IPS-20b (cell line): ENCODE measurements around the gene EEF1AKMT3.

Source experiments
- H3K27ac ChIP-seq: one replicate; pipeline ENCODE4 v1.5.1; 2013; ENCODE audit warnings: low read length
- H3K27me3 ChIP-seq: 2 replicates; pipeline ENCODE4 v1.6.1; 2013; ENCODE audit warnings: mild to moderate bottlenecking, low read length, inconsistent platforms; ENCODE audit not compliant: insufficient read depth
- H3K36me3 ChIP-seq: 2 replicates; pipeline ENCODE4 v1.6.1; 2013; ENCODE audit warnings: low read depth, mild to moderate bottlenecking, inconsistent platforms, low read length, moderate library complexity; ENCODE audit not compliant: insufficient read depth
- H3K4me1 ChIP-seq: 2 replicates; pipeline ENCODE4 v1.6.1; 2013; ENCODE audit warnings: mild to moderate bottlenecking, control low read depth, inconsistent platforms, low read length, moderate library complexity; ENCODE audit not compliant: insufficient read depth
- H3K4me3 ChIP-seq: 2 replicates; pipeline ENCODE4 v1.5.1; 2013; ENCODE audit warnings: mild to moderate bottlenecking, low read length, inconsistent platforms
- H3K9ac ChIP-seq: 2 replicates; pipeline ENCODE4 v1.6.1; 2013; ENCODE audit warnings: low read depth, mild to moderate bottlenecking, inconsistent platforms, low read length, moderate library complexity
- H3K9me3 ChIP-seq: 2 replicates; pipeline ENCODE4 v1.6.1; 2013; ENCODE audit warnings: mild to moderate bottlenecking, low read depth, low read length, inconsistent platforms; ENCODE audit not compliant: insufficient read depth

EEF1AKMT3 gene

DNA sequence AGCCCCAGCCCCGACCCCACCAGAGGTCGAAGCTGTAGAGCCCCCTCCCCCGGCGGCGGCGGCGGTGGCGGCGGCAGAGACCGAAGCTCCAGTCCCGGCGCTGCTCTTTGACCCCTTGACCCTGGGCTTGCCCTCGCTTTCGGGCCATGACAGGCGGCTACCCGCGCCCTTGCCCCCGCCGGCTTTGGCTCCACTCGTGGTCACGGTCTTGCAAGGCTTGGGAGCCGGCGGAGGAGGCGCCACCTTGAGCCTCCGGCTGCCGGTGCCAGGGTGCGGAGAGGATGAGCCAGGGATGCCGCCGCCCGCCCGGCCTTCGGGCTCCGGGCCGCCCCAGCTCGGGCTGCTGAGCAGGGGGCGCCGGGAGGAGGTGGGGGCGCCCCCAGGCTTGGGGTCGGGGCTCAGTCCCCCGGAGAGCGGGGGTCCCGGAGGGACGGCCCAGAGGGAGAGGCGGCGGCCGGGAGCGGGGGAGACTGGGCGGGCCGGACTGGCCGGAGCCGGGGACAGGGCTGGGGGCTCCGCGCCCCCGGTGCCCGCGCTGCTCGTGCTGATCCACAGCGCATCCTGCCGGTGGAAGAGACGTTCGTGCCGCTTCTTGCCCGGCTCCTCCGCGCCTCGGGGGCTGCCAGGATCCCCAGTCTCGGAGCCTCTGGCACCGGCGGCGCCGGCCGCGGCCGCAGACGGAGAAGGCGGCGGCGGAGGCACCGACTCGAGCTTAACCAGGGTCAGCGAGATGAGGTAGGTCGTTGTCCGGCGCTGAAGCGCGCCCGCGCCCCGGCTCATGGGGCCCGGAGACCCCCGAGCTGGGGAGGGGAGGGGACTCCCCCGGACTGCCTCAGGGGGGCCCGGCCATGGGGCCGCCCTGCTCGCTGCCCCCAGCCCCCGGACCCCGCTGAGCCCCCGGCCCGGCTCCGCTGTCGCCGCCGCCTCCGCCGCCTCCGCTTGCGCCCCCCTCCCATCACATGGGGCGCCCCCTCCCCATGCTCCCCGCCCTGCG lies 34.6 kb upstream of the EEF1AKMT3 start:
- Histone ChIP-seq H3K9me3 (no peaks in the 10 kb centered on the region), H3K36me3 (no peaks in the 10 kb centered on the region), H3K27me3 (peaks cover 100% of the 10 kb centered on the region), H3K4me3 (peak overlapping the region; percentile 37; the same call in 1 of the 2 replicates), H3K27ac (no peak overlapping the region), H3K4me1 (peaks cover 3% of the 10 kb centered on the region; the same call in 1 of the 2 replicates), H3K9ac (no peak overlapping the region)

DNA sequence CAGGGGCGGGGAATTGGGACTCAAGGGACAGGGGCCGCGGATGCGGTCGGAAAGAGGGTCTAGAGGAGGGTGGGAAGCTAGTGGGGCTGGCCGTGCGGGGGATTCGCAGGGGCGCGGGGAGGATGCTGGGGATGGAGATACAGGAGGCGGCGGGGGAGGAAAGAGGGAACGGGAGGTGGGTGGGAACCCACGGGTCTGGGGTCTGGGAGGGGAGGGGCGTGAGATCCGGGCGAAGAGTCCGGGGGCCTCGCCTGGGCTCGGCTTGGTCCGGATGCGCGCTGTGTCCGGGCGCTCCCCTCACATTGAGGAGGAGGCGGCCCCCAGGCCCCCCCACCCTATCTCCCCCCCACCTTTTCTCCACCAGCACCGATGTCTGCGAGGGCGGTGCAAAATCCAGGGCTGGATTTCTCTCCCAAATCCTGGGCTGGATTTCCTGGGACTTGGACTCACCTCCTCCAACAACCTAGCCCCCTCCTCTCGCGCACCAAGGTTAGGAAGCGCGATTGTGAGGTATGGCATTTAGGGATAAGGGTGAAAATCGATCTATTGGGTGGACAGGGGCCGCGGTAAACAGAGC lies 33.7 kb upstream of the EEF1AKMT3 start, which contains the start of gene AGAP2:
Gene AGAP2, minus strand, starts transcription at position 82 of the 577 bp plus-strand sequence. CDS start 496 bp downstream, outside the sequence.
- H3K4me1 ChIP-seq, result peaks cover 3% of the 10 kb centered on the region; the same call in 1 of the 2 replicates
- H3K36me3 ChIP-seq, result no peaks in the 10 kb centered on the region

DNA sequence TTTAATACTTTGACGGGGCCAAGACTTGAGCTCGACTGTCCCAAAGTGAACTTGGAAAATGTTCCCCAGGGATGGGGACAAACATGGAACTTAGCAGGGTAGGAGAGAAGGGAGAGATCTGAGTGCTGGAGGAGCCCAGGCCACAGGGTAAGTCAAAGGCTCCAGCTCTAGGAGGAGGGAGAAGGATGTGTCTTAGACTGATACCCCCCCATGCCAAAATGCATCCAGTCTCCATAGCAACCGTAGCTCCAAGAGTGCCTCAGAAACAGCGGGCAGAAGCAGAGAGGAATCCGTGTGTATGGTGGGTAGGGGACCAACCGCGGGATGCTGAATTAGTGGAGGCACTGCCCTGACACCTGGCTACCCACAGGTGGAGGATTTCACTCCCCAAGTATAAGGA lies 33.0 kb upstream of the EEF1AKMT3 start:
- peaks cover 98% of the 10 kb centered on the region for H3K27me3 ChIP-seq
- no peak overlapping the region for H3K27ac ChIP-seq
- no peaks in the 10 kb centered on the region for H3K36me3 ChIP-seq
- no peaks in the 10 kb centered on the region for H3K9me3 ChIP-seq
- peaks cover 3% of the 10 kb centered on the region; the same call in 1 of the 2 replicates for H3K4me1 ChIP-seq
- peak overlapping the region; percentile 65; the same call in 1 of the 2 replicates for H3K4me3 ChIP-seq
- no peak overlapping the region for H3K9ac ChIP-seq

More for the DNA sequence above, 33.7 kb upstream of the EEF1AKMT3 start, which contains the start of gene AGAP2:
- no peak within 1 kb of the TSS for H3K9ac ChIP-seq
- no peak within 1 kb of the TSS for H3K27ac ChIP-seq
- H3K9me3 ChIP-seq, result no peaks in the 10 kb centered on the region
- H3K4me3 ChIP-seq, result peak within 1 kb of the TSS; percentile 65; the same call in 1 of the 2 replicates
- H3K27me3 ChIP-seq, result peaks cover 100% of the 10 kb centered on the region

DNA sequence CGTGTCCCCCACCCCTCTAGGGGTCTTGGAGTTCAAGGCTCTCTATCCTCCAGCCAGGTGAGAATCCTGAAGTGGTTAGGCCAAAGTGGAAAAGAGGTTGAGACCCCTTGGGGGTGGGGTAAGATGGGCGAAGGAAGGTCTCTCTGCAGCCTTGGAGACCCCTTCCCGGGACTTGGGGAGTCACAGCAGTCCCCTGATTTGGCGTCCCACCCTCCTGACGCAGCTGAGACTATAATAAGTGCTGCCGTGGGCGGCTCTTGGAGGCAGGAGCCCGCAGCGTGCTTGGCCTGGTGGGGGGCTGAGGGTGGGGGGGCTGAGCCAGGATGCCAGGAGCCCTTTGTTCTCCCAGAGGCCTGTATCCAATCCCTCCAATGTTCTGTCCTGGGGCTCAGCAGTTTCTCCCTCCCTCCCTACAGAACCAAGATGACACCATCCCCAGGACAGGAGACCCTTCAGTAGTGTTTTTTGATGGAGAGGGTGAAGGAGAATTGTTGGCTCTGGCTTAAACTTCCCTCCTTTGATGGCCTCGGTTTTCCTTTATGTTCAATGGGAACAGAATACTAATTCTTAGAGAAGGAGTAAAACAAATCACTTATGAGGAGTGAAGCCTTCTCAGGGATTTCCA lies 32.4 kb upstream of the EEF1AKMT3 start:
- no peak overlapping the region for H3K4me3 ChIP-seq
- H3K27ac ChIP-seq, result no peak overlapping the region
- H3K27me3 ChIP-seq, result peaks cover 91% of the 10 kb centered on the region
- H3K4me1 ChIP-seq, result peaks cover 3% of the 10 kb centered on the region; the same call in 1 of the 2 replicates
- H3K9me3 ChIP-seq, result no peaks in the 10 kb centered on the region
- H3K9ac ChIP-seq, result no peak overlapping the region
- no peaks in the 10 kb centered on the region for H3K36me3 ChIP-seq

DNA sequence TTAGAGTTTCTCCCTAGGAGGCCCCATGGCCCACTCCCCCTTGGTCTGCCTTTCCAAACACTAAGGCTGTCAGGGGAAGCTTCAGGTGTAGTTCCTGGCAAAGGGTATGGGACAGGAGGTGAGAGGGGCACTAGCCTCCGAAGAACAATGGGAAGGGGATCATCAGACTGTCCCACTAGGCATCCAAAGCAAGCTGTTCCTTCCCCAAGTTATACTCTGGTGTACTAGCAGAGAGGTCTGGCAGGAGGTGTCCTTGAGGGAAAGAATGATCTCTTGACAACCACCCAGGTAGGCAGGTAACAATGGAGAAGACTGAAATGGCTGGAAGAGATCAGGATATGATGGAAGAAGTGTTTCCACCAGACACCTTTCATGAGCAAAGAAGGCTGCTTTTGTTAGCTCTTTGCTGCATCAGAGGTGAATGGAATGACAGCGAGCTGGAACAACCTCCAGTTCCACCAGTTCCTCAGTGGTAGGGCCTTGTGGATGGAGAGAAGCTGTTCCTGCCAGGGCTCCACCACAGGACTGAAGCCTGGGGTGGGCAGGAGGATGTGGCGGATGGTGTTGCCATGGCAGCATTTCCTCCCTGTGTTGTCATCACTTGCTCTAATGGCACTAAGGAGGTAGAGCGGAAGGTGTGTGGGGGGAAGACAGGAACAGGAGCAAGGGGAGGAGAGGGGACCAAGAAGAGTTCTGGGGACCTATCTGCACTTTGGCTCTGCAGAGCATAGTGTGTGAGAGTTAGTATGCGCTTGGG lies 31.6 kb upstream of the EEF1AKMT3 start:
- Histone ChIP-seq H3K4me1 (peaks cover 3% of the 10 kb centered on the region; the same call in 1 of the 2 replicates), H3K27ac (no peak overlapping the region), H3K36me3 (no peaks in the 10 kb centered on the region), H3K27me3 (peaks cover 83% of the 10 kb centered on the region), H3K9me3 (no peaks in the 10 kb centered on the region), H3K9ac (no peak overlapping the region), H3K4me3 (no peak overlapping the region)

DNA sequence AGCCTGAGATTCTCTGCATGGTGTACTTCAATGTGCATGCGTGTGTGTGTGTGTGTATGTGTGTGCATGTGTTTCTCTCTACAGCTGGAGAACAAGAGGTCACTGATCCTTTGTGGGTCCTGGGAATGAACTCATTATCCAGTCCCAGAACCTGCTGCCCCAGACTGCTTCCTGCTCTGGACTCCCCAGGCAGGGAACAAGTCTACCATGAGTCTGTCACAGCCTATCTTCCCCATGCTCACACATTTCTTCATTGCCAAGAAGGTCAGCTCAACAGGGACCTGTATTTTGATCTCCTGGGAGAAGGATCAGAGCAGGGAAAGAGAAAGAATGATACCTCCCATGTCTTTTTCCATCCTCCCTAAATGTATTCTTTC lies 31.0 kb upstream of the EEF1AKMT3 start:
- peaks cover 3% of the 10 kb centered on the region; the same call in 1 of the 2 replicates for H3K4me1 ChIP-seq
- no peak overlapping the region for H3K27ac ChIP-seq
- H3K9me3 ChIP-seq, result no peaks in the 10 kb centered on the region
- H3K4me3 ChIP-seq, result no peak overlapping the region
- H3K9ac ChIP-seq, result no peak overlapping the region
- peaks cover 78% of the 10 kb centered on the region for H3K27me3 ChIP-seq
- peaks cover 4% of the 10 kb centered on the region for H3K36me3 ChIP-seq

DNA sequence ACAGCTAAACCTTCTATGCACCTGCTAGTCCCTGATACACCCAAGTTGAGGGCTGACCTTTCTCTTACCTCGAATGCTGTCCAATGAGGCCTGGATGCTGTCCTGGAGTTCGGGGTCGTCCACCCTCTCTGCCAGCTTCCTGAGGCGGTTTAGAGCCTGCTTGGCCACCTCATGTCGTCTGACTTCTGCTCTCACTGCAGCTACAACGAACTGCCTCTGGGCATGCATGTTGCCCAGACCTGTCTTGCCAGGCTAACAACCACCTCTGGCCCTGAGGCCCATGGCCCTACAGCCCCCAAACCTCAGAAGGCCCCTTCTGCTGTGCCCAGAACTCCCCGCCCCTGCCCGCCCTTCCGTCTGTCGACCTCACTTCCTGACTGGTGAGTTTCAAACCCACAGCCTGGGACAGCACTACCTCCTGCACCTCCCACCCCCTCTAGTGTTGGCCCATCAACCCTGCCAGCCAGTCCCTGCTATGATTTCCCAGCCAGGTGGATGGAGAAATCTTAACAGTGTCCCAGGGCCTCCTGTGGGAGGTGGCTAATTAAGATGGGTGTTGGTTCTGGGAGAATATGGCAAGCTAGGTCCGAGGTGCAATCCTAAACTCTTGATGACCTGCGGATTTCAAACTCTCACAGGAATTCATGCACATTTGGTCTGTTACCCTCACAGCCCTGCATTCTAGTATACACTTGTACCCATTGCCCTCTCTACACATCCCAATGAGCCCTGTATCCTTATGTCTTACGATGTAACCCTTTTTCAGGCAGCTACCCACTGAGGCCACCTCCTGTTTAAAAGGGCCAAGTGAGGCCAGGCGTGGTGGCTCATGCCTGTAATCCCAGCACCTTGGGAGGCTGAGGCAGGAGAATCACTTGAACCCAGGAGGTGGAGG lies 30.3 kb upstream of the EEF1AKMT3 start:
- Histone ChIP-seq H3K4me1 (no peaks in the 10 kb centered on the region; the same call in 1 of the 2 replicates), H3K27me3 (peaks cover 71% of the 10 kb centered on the region), H3K36me3 (peaks cover 11% of the 10 kb centered on the region), H3K9ac (no peak overlapping the region), H3K4me3 (no peak overlapping the region), H3K9me3 (no peaks in the 10 kb centered on the region), H3K27ac (no peak overlapping the region)

DNA sequence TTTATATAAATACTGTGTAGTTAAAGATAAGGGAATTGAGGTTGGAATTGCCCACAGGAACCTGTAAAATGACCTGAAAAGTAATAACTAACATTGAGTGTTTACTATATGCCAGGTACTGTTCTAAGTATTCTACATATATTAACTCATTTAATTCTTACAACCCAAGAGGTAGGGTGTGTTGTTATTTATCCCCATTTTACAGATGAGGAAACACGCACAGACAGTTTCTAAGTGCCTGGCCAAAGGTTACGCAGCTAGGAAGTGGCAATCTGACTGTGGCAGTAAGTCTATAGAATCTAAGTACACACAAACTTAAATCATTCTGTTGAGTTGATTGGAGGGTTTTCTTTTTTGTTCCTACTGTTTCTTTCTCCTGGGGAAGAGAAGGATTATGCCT lies 28.6 kb upstream of the EEF1AKMT3 start:
- Histone ChIP-seq H3K27ac (no peak overlapping the region), H3K27me3 (peaks cover 54% of the 10 kb centered on the region), H3K9ac (no peak overlapping the region), H3K9me3 (no peaks in the 10 kb centered on the region), H3K36me3 (peaks cover 27% of the 10 kb centered on the region), H3K4me1 (no peaks in the 10 kb centered on the region; the same call in 1 of the 2 replicates), H3K4me3 (no peak overlapping the region)

DNA sequence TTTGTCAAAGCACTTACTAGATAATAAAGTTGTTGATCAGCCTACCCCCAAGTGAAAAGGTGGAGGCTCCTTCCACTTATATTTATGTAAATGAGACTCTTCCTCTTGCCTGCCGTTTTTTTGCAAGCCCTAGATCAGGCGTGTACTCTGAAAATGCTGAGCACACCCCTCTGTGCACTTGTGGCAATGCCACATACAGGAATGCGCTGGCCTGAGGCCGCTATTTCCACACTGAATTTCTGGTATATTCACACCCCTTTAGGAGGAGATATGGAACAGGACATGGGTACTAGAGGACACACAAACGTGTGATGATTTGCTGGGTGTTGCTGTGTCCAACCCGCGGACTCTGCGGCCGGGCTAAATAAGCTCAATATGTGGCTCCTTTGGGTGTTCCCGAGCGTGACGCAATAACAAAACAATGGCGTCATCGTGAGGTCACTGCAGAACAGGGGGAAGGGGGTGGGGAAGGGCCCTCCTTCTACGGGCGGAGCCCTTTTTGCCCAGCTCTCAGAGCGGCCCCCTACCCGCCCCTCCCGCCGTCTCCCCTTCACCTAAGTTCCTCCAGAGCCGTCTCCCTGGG lies 28.1 kb upstream of the EEF1AKMT3 start:
- H3K27me3 ChIP-seq, result peaks cover 49% of the 10 kb centered on the region
- H3K27ac ChIP-seq, result peak overlapping the region; percentile 91
- H3K4me1 ChIP-seq, result no peaks in the 10 kb centered on the region; the same call in 1 of the 2 replicates
- peak overlapping the region; percentile 88 for H3K4me3 ChIP-seq
- peak overlapping the region; percentile 92; the same call in 1 of the 2 replicates for H3K9ac ChIP-seq
- no peaks in the 10 kb centered on the region for H3K9me3 ChIP-seq
- H3K36me3 ChIP-seq, result peaks cover 32% of the 10 kb centered on the region
